SK-N-SH treated with all-trans-retinoic acid at 6 μM for 48 hours (cell line): ENCODE data around the gene FAM83C.

Source experiments
- OSR1 ChIP-seq: fragments of 250-450 bp; sonication (Bioruptor Pico); IDR thresholded peaks from 2 replicates; pipeline ENCODE4 v1.8.0; 2022; ENCODE audit warnings: moderate library complexity, mild to moderate bottlenecking, inconsistent platforms
- SNAI2 ChIP-seq: fragments of 250-450 bp; sonication (Bioruptor Pico); IDR thresholded peaks from 2 replicates; pipeline ENCODE4 v1.5.0; 2020; ENCODE audit warnings: mild to moderate bottlenecking, moderate library complexity

- TF ChIP-seq OSR1 (no peak), SNAI2 (no peak)
Measured at GRCh38 chr20:35253010-35253409, 39.2 kb downstream of the FAM83C start.
